GM19240 (cell line): ENCODE data around the gene CELF2.

ENCODE experiments used
- DNase-seq: peaks from one replicate; pipeline ENCODE4 v3.0.0; 2011; ENCODE audit warnings: low spot score; ENCODE audit not compliant: insufficient read length

Gene CELF2

DNA sequence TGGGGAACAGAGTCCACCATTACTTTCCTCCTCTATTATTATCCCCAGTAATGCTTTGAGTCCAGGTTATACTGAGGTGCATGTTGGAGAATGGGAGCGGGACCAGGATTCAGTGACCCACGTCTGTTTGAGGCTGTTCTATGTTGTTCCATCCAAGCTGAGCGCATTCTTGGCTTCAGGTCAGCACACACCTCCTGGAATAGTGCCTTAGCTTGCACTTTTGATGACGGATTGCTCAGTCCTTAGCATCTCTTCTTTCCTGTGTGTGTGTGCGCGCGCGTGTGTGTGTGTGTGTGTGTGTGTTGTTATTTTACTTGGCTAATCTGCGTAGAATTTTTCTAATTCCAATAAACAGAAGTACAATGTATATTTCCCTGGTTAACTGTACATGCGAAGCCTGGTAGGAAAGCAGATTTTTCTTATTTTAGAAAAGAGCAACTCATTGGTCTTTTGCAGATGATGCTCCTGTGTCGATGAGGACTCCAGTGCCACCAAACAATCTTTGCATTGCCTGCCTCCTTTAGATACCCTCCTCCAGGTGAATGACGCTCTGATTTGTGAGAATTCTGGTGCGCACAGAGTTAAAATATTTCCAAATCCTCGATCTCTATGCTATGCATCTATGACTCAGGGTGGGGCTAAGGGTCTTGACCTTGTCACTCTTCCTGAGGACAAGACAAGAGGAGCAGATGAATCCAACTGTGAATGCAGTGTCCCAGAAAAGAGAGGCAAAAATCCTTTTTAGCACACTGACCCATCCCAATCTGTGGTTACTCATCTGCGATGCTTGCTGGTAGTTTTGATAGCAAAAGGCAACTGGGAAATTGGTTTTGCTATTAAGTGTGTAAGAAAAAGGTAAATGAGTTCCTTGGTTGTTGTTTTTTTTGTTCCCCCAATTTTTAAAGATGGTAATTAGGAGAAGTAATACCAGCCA, 13.3 kb upstream of the CELF2 start:
- no peak for DNase-seq

GRCh38 chr10:11005725-11006427, 11.8 kb upstream of the CELF2 start:
- DNase-seq, result no peak

DNA sequence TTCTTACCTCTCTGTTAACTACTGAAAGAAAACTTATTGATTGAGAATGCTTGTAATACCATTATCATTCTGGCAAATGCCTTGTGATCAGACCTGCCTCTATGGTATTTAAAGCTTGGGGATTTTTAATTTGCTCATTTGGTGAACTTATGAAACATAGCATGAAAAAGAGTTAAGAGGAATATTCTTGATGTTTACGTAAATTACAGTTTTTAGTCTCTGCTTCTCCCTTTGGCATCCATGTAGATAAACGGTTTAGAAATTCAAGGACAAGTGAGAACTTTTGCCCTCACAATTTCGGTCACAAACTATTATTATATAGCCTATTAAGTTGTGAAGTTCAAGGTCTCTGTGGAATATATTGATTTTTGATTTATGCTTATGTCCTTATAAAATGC, 11.2 kb upstream of the CELF2 start:
- no peak for DNase-seq

DNA sequence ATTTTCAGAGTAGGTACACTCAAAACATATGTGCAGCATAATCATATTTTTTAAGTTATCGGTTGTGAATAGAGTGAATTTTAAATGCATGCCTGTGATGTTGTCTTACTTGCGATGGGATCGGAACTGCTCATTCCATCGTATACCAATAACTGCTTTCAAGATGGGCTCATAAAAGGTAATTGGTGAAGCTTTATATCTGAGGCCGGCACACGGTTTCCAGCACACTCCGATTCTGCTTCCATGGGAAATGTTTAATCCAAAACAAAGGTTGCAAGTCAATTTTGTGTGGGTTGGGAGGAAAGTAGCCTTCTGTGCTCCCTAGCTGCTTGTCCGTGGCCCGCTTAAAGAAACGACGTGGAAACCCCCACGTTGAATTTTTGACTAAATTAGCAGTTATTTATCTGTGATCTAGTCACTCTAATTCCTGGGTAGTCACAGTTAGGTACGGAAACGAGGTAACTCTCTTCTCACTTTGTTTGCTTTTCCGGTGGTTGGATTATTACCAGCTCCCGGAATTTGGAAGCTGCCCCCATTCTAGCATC, 10.1 kb upstream of the CELF2 start:
- no peak for DNase-seq

- no peak for DNase-seq
These were observed 8.0 kb upstream of the CELF2 start for GRCh38 chr10:11009471-11010308.

DNA sequence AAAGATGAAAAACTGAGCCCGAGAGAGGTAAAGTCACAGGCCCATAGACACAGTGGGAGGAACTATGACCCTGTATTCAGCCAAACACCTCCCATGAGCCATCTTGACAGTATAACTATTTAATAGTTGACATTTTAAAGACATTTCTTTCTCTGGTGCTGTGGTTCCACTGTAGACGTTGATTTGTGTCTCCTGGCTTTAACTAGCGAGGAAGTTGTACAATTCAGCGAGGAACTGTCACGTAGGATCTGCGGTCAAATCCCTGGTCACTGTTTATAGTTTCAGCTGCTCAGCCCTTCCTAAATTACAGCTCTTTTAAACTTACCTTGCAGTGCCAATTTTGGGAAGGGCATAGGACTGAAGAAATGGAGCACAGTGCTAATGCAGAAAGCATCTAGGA, 7.1 kb upstream of the CELF2 start:
- DNase-seq, result no peak

DNA sequence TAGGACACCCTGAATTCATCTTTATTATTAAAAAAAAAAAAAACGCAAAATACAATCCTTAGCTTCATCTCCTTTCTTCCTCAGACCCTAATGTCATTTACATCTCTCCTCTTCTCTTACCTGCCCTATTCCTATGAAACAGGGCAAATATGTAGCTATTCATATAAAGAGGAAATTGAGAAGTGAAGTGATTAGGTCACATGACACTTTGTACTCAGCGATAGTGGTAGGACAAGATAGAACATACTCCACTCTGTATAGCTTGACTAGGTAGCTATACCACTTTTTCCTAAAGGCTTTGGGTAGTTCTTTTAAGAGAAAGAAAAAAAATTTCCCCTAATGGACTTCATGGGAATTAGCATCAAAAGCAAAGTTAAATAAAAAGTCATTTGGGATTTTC, 6.2 kb upstream of the CELF2 start:
- DNase-seq, result no peak

- DNase-seq, result no peak
These were observed 5.7 kb upstream of the CELF2 start for GRCh38 chr10:11011984-11012383.

DNA sequence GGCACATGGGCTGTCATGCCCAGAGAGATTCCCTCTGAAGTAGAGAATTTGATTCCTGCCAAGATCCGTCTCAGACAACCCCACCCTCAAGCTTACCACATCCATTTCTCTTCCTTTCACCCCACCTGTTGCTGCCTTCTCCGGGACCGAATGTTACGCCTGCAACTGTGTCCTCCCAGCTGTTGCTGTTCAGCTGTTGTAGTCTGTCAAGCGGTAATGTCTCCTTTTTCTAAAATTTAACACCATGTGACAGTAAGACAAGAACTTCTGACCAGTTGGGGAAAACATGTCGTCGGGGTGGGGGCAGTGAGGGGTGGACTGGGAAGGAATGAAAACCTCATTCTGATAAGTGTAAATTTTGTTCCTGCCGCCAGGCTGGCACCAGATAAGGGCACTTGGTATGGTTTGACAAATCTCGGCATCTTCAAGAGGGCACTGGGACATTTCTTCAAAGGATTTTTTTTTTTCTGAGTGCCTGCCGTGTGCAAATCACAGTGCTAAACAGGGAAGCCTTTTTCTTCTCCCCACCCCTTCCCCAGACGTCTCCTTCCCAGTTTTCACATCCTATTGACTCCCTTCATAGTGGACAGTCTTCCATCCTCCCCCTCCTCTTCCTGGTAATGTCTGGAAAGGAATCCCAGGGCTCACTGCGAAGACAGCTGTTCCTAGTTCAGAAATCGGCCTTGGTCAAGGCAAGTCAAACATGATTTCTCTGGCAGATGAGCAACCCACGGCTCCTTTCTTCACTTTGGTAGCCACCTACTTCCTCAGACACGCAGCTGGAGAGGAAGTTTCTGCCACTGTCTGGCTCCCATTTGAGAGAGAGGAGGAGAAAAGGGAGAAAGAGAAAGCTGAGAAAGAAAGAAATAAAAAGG, 5.0 kb upstream of the CELF2 start:
- DNase-seq, result no peak

GRCh38 chr10:11013836-11014235, 3.8 kb upstream of the CELF2 start:
- DNase-seq, result no peak

GRCh38 chr10:11014671-11015445, 2.8 kb upstream of the CELF2 start:
- no peak for DNase-seq

DNA sequence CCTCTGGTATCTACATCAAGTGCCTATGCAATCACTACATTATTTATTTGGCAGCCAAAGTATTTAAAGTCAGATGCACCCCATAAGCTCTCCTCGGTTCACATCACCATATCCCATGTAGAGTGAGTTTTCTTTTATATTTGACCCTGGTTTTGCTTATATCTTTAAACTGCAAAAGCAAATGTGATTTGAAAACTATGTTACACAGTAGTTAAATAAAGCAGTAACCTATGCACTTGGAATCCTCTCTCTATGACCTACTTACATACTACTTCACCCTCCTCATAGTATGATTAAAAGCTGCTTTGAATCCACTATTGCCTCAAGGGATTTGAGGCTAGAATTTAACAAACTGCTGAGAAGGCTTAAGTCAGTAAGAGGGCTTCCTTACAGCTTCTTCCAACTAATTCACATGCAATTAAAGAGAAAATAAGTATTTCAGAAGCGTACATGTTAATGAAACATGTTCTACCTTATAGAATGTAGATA, 2.2 kb upstream of the CELF2 start:
- DNase-seq, result no peak

DNA sequence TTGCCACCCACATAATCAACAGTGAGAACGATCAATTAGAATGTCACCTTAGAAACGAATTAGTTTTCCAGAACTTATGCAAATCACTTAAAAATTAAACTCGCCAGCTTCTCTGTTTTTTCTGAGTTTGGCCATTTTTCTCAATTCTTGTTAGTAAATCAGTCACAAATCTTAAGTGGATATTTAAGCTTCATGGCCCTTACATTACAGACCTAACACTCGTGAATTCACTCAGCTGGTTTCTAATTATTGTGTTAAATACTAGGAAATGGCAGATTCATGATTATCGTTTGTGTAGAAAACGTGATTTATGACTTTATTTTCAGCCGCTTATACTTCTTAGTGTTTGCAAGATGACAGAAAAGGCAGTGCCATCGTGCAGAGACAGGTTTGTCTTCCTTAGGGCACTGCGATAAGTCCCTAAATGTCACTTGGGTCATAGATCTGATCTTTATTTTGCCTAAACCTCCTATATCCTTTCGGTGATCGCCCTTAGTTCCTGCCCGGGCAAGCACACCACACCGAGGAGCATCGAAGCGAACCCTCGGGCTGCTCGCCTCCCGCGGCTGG, 587 bp upstream of the CELF2 start:
- no peak for DNase-seq

- DNase-seq, result no peak
These were observed 765 bp downstream of the CELF2 start for GRCh38 chr10:11018432-11018841.

DNA sequence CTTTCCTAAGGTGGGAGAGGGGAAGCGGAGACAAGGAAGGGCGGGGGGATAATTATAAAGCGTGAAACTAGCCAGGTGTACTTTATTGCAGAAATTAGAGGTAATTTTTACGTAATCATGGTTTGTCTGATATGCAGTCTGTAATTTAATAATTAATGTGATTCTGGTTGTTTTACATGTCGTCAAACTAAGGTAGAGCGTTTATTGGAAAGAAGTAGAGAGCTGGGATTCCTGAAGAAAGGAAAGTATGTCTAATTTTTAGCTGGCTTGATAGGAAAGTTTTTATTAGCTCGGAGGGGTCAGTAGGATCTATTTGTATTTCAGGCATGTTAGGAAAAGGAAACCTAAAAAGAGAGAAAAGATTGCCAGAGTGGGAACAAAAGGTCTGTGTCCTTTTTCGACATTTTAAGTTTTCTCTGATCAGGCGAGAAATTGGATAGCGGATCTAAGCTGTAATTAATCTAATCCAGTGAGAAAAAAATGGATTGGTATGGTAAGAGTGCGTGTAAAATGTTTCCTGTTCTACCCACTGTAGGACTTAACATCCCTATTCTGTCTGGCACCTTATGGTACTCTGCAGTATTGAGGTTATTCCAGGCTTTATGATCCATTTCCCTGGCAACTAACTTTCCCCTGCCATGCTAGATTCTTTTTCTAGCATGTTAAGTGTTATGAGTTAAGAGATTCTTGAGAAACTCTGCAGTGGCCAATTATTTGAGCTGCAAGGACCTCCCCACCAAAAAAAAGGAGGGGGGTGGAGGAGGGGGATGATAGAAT, 1.4 kb downstream of the CELF2 start:
- DNase-seq, result no peak

- DNase-seq, result no peak
These were observed 2.3 kb downstream of the CELF2 start for GRCh38 chr10:11019724-11020547.

GRCh38 chr10:11020548-11020942, 2.9 kb downstream of the CELF2 start:
- no peak for DNase-seq

- no peak for DNase-seq
These were observed 4.5 kb downstream of the CELF2 start for GRCh38 chr10:11022213-11022612.
